K562 (cell line): Measurements from ENCODE around the gene TALDO1. TPM values are rescaled to one million over a fixed set of nuclear protein-coding genes. Genes with fewer than 3 reads are reported as not detected.

Source experiments
- FOXJ3 ChIP-seq: sonication (generic); formaldehyde crosslinking; IDR thresholded peaks from 2 replicates; pipeline ENCODE4 v1.4.0; 2020; ENCODE audit warnings: mild to moderate bottlenecking, missing genetic modification reagents
- GABPB1 ChIP-seq: sonication (generic); formaldehyde crosslinking; IDR thresholded peaks from 2 replicates; pipeline ENCODE4 v1.8.0; 2022; ENCODE audit warnings: mild to moderate bottlenecking, missing genetic modification reagents
- GATA2 ChIP-seq: sonication (generic); formaldehyde crosslinking; IDR thresholded peaks from 2 replicates; pipeline ENCODE4 v1.4.0; 2020; ENCODE audit warnings: mild to moderate bottlenecking, missing genetic modification reagents
- GTF3C2 ChIP-seq: IDR thresholded peaks from 3 replicates; pipeline ENCODE4 v1.6.1; 2011; ENCODE audit warnings: borderline replicate concordance, mild to moderate bottlenecking, moderate library complexity; ENCODE audit not compliant: insufficient read length; ENCODE audit errors: extremely low read depth
- JUND ChIP-seq, 2 experiments: IDR thresholded peaks; 2 replicates in 1 of 2; 3 replicates in 1 of 2; pipeline ENCODE4 v1.6.1; 2011; ENCODE audit warnings: borderline replicate concordance in 2 of 2, low read depth in 2 of 2, low read length in 2 of 2, improper control_type of control experiment in 1 of 2, missing biosample characterization in 1 of 2, missing genetic modification characterization in 1 of 2, missing genetic modification reagents in 1 of 2
- KDM1A ChIP-seq, 2 experiments: fragments of 450-650 bp; IDR thresholded peaks; 2 replicates each; pipeline ENCODE4 v1.6.1; 2016; ENCODE audit warnings: mild to moderate bottlenecking in 2 of 2
- KLF10 ChIP-seq: fragments of 250-450 bp; sonication (Bioruptor Pico); IDR thresholded peaks from 2 replicates; pipeline ENCODE4 v1.6.1; 2021; ENCODE audit warnings: matching md5 sums
- NBN ChIP-seq: fragments of 450-650 bp; IDR thresholded peaks from 2 replicates; pipeline ENCODE4 v1.6.1; 2016; ENCODE audit warnings: low read depth, mild to moderate bottlenecking
- NEUROD1 ChIP-seq: fragments of 150-350 bp; IDR thresholded peaks from 2 replicates; pipeline ENCODE4 v1.6.1; 2014; ENCODE audit warnings: borderline replicate concordance, low read length, low read depth; ENCODE audit not compliant: partially characterized antibody
- NR3C1 ChIP-seq: sonication (generic); formaldehyde crosslinking; IDR thresholded peaks from 2 replicates; pipeline ENCODE4 v1.8.1; 2022; ENCODE audit warnings: missing genetic modification reagents
- POU5F1 ChIP-seq: fragments of 150-350 bp; IDR thresholded peaks from 2 replicates; pipeline ENCODE4 v1.6.1; 2014; ENCODE audit warnings: borderline replicate concordance, low read length, low read depth, mild to moderate bottlenecking; ENCODE audit not compliant: partially characterized antibody
- PRMT5 ChIP-seq: sonication (generic); formaldehyde crosslinking; IDR thresholded peaks from 2 replicates; pipeline ENCODE4 v1.5.0; 2020; ENCODE audit warnings: missing genetic modification reagents
- RBBP5 ChIP-seq: fragments of 200-600 bp; sonication (generic); IDR thresholded peaks from 2 replicates; pipeline ENCODE4 v1.6.1; 2012; ENCODE audit warnings: borderline replicate concordance, mild to moderate bottlenecking, low read length, control low read depth, inconsistent platforms; ENCODE audit not compliant: insufficient read depth, poor library complexity, severe bottlenecking
- SOX6 ChIP-seq: fragments of 450-650 bp; IDR thresholded peaks from 2 replicates; pipeline ENCODE4 v1.6.1; 2014; ENCODE audit warnings: mild to moderate bottlenecking
- TARDBP ChIP-seq: fragments of 450-650 bp; IDR thresholded peaks from 2 replicates; pipeline ENCODE4 v1.6.1; 2016
- TEAD1 ChIP-seq, 2 experiments: fragments of 450-650 bp in 1 of 2; sonication (generic) in 1 of 2; formaldehyde crosslinking; IDR thresholded peaks; 2 replicates each; pipeline versions ENCODE4 v1.4.0 to v1.8.0; 2020 to 2022; ENCODE audit warnings: mild to moderate bottlenecking in 2 of 2, missing genetic modification reagents in 1 of 2
- ZC3H4 ChIP-seq: sonication (generic); formaldehyde crosslinking; IDR thresholded peaks from 2 replicates; pipeline ENCODE4 v1.9.0; 2021; ENCODE audit warnings: missing genetic modification reagents, borderline replicate concordance
- ZNF23 ChIP-seq: fragments of 250-450 bp; sonication (Bioruptor Pico); IDR thresholded peaks from 2 replicates; pipeline ENCODE4 v1.4.0; 2020; ENCODE audit warnings: mild to moderate bottlenecking
- ZNF232 ChIP-seq: sonication (generic); formaldehyde crosslinking; IDR thresholded peaks from 2 replicates; pipeline ENCODE4 v1.8.0; 2022; ENCODE audit warnings: mild to moderate bottlenecking, missing genetic modification reagents
- ZNF3 ChIP-seq: fragments of 250-450 bp; sonication (Bioruptor Pico); IDR thresholded peaks from 2 replicates; pipeline ENCODE4 v1.5.0; 2021; ENCODE audit warnings: mild to moderate bottlenecking, moderate library complexity
- ZNF76 ChIP-seq: fragments of 250-450 bp; sonication (Bioruptor Pico); IDR thresholded peaks from 2 replicates; pipeline ENCODE4 v1.4.0; 2020; ENCODE audit warnings: mild to moderate bottlenecking, moderate library complexity, borderline replicate concordance
- polyA plus RNA-seq, 8 experiments: library from polyadenylated mRNA; depleted of rRNA in 4 of 8; stranded (reverse) in 5 of 8; unstranded in 3 of 8; fragments of >200 nt; fragmentation: Nextera tagmentation in 2 of 8; fragmentation: Illumina TruSeq in 1 of 8; extraction: Ambion mirVana in 2 of 8; extraction: Trizol in 1 of 8; gene quantifications; 2 replicates each; pipeline versions ENCODE4 v1.2.1 to v1.2.3, GENCODE V29; 2011 to 2014; ENCODE audit warnings: inconsistent platforms in 1 of 8, missing spikeins in 1 of 8
- total RNA-seq, 7 experiments: library from RNA; depleted of rRNA in 6 of 7; stranded (reverse); fragments of >200 nt in 6 of 7; fragmentation: Illumina TruSeq in 2 of 7; extraction: Trizol in 2 of 7; gene quantifications; 2 replicates each; pipeline versions ENCODE4 v1.2.1 to v1.2.3, GENCODE V29; 2011 to 2021; ENCODE audit warnings: low replicate concordance in 1 of 7
- TF ChIP-seq, protein P1 (sequence below): sonication (generic); formaldehyde crosslinking; IDR thresholded peaks from 2 replicates; pipeline ENCODE4 v1.8.0; 2023; ENCODE audit warnings: mild to moderate bottlenecking, missing genetic modification reagents

The TALDO1 gene
- total and polyA plus RNA-seq, 9 of the 15 experiments (the other 6 are each of a cell fraction or from before 2014, with no cell fraction given) = 260 to 541 (median 441) TPM

DNA sequence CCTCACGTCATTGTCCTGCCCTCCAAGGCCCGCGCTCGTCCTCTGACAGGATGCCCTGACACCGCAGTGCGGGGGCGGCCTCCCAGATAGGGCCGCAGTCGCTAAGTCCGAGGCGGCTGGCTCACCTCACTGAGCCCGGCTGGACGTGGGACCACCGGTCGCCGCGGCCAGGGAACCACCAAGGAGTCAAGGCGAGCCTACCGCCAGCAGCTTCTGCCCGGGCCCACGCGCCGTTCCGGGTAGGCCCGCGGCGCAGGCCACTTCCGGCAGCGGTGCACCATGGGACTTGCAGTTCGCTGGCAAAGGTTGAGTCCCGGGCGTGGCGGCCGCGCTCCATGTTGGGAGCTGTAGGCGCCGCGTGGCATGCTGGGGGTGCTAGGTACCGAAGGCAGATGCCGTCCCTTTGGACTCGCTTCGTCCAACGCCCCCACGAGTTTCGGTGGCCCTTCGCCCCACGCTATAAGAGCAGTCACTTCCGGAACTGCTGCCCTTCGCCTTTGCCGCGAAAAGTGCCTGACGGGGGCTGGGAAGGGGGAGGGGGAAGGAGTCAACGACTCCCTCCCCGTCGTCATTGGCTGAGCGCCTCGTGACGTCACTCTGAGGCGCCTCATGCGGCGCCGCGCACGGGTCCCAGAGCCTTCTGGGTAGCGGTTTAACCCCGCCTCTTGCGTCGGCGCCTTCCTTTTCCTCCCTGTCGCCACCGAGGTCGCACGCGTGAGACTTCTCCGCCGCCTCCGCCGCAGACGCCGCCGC lies 62.2 kb downstream of the TALDO1 start, which contains the start of gene RPLP2 (continued):
- TF ChIP-seq NEUROD1 (peak; percentile 56), GTF3C2 (no peak), ZNF3 (CRISPR knock-in tag) (no peak), RBBP5 (peak; percentile 72), PRMT5 (no peak), TARDBP (0 out of 2 replicates have a peak, but pooled peaks have one; percentile 30), ZNF76 (CRISPR knock-in tag) (peak; percentile 40), NBN (peak; percentile 99), ZNF232 (CRISPR knock-in tag) (0 out of 2 replicates have a peak, but pooled peaks have one; percentile 8), KDM1A (IDR thresholded peaks at IDR 0.05) (peak in 1 of 2 experiments; percentile 75; a peak in 1 of 4 replicates), SOX6 (no peak; the same call in 1 of the 2 replicates), GATA2 (CRISPR knock-in tag) (no peak), NR3C1 (CRISPR knock-in tag) (peak; percentile 83), POU5F1 (no peak), GABPB1 (CRISPR knock-in tag) (peak; percentile 100), FOXJ3 (CRISPR knock-in tag) (no peak), TEAD1 (CRISPR knock-in tag; IDR thresholded peaks at IDR 0.05) (peak; percentile 60 to 92; a peak in 3 of 4 replicates), JUND (IDR thresholded peaks at IDR 0.05; ENCODE audit: borderline replicate concordance, low read depth, low read length) (peak; percentile 76), JUND (tag; IDR thresholded peaks at IDR 0.05; ENCODE audit: borderline replicate concordance, low read depth, low read length) (no peak; the same call in 1 of the 3 replicates), KLF10 (no peak), ZC3H4 (CRISPR knock-in tag) (no peak; the same call in 1 of the 2 replicates), ZNF23 (CRISPR knock-in tag) (no peak)
- TF ChIP-seq, protein P1, sequence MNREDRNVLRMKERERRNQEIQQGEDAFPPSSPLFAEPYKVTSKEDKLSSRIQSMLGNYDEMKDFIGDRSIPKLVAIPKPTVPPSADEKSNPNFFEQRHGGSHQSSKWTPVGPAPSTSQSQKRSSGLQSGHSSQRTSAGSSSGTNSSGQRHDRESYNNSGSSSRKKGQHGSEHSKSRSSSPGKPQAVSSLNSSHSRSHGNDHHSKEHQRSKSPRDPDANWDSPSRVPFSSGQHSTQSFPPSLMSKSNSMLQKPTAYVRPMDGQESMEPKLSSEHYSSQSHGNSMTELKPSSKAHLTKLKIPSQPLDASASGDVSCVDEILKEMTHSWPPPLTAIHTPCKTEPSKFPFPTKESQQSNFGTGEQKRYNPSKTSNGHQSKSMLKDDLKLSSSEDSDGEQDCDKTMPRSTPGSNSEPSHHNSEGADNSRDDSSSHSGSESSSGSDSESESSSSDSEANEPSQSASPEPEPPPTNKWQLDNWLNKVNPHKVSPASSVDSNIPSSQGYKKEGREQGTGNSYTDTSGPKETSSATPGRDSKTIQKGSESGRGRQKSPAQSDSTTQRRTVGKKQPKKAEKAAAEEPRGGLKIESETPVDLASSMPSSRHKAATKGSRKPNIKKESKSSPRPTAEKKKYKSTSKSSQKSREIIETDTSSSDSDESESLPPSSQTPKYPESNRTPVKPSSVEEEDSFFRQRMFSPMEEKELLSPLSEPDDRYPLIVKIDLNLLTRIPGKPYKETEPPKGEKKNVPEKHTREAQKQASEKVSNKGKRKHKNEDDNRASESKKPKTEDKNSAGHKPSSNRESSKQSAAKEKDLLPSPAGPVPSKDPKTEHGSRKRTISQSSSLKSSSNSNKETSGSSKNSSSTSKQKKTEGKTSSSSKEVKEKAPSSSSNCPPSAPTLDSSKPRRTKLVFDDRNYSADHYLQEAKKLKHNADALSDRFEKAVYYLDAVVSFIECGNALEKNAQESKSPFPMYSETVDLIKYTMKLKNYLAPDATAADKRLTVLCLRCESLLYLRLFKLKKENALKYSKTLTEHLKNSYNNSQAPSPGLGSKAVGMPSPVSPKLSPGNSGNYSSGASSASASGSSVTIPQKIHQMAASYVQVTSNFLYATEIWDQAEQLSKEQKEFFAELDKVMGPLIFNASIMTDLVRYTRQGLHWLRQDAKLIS = peak; percentile 74; the same call in 1 of the 2 replicates
